Activated CD8-positive, alpha-beta T cell treated with anti-CD3 and anti-CD28 coated beads for 36 hours (primary cell): ENCODE measurements around the gene ANKRD27. TPM values are rescaled to one million over a fixed set of nuclear protein-coding genes. Genes with fewer than 3 reads are reported as not detected.
"Not testable (repeated sequence)": the region's sequence is repeated elsewhere in the genome, so short reads cannot be mapped to it uniquely, and the experiment has no call there.

Experiments
- ATAC-seq: fragments of 200-7000 bp; cut with Tn5 transposase; one replicate; pipeline ENCODE4 v1.10.0; 2021; ENCODE audit warnings: mild to moderate bottlenecking, moderate library complexity
- CTCF ChIA-PET: fragments of 350-600 bp; sonication (Branson Sonifier 250); formaldehyde crosslinking; loops from one replicate; lab custom pipeline; 2021; ENCODE audit warnings: antibody characterized with exemption; lab: Charles Lee
- POLR2A ChIA-PET: fragments of 350-600 bp; sonication (Branson Sonifier 250); formaldehyde crosslinking; loops from one replicate; lab custom pipeline; 2021; ENCODE audit warnings: antibody characterized with exemption; lab: Charles Lee
- DNase-seq: peaks from one replicate; pipeline ENCODE4 v3.0.0-alpha.2; 2020
- H3K27ac Mint-ChIP-seq: one replicate; pipeline ENCODE4 v1.8.0; 2021; ENCODE audit warnings: mild to moderate bottlenecking, mixed read lengths
- H3K27me3 Mint-ChIP-seq: one replicate; pipeline ENCODE4 v1.8.0; 2021; ENCODE audit warnings: mixed read lengths
- H3K36me3 Mint-ChIP-seq: one replicate; pipeline ENCODE4 v1.8.0; 2021; ENCODE audit warnings: low read depth, mixed read lengths
- H3K4me1 Mint-ChIP-seq: one replicate; pipeline ENCODE4 v1.8.0; 2021; ENCODE audit warnings: low read depth, mixed read lengths
- H3K4me3 Mint-ChIP-seq: one replicate; pipeline ENCODE4 v1.8.0; 2021; ENCODE audit warnings: mild to moderate bottlenecking, moderate library complexity, mixed read lengths
- H3K9me3 Mint-ChIP-seq: one replicate; pipeline ENCODE4 v1.8.0; 2021; ENCODE audit warnings: mixed read lengths
- intact Hi-C: fragments of 100-400 bp; cut with micrococcal nuclease; formaldehyde crosslinking; loops from one replicate; pipeline ENCODE4 v1.10.0; 2022
- total RNA-seq, 2 experiments: library from RNA; stranded (reverse); gene quantifications; one replicate each; pipeline ENCODE4 v1.2.3, GENCODE V29; 2021
- TF ChIP-seq, protein P1 (sequence below): fragments of 200-600 bp; IDR thresholded peaks from one replicate; pipeline ENCODE4 v1.8.0; 2022; ENCODE audit warnings: antibody characterized with exemption, mild to moderate bottlenecking

ANKRD27 gene
- total RNA-seq, 2 experiments from 2014 or later: 34.2 to 41.0 TPM

DNA sequence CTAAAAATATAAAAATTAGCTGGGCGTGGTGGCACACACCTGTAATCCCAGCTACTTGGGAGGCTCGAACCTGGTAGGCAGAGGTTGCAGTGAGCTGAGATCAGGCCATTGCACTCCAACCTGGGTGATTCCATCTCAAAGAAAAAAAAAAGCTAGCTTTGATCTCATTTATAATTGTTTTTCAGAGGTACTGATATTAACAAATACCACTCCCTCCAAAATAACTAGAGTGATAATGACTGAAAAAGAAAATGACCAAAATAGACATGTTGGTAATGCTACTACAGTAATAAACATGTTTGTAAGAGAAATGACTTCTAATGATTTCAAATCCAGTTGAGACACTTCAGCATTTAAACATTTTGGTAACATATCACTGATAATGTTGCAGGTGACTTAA is 81.0 kb downstream of the ANKRD27 start:
- H3K27me3 Mint-ChIP-seq: no peaks in the 10 kb centered on the region
- H3K9me3 Mint-ChIP-seq: peaks cover 2% of the 10 kb centered on the region
- intact Hi-C loops: no loop called here
- peaks cover 6% of the 10 kb centered on the region for H3K4me1 Mint-ChIP-seq
- ChIA-PET CTCF (no interaction called here), POLR2A (interaction anchor here (1.1 kb wide), 1 partner anchor 12 kb away, joined by 3 read pairs; no protein-coding TSS in a partner anchor)
- no peak overlapping the region for H3K4me3 Mint-ChIP-seq
- no peak overlapping the region for H3K27ac Mint-ChIP-seq
- H3K36me3 Mint-ChIP-seq: peaks cover 40% of the 10 kb centered on the region
- ATAC-seq: no peak
- no peak for DNase-seq
- TF ChIP-seq, protein P1, sequence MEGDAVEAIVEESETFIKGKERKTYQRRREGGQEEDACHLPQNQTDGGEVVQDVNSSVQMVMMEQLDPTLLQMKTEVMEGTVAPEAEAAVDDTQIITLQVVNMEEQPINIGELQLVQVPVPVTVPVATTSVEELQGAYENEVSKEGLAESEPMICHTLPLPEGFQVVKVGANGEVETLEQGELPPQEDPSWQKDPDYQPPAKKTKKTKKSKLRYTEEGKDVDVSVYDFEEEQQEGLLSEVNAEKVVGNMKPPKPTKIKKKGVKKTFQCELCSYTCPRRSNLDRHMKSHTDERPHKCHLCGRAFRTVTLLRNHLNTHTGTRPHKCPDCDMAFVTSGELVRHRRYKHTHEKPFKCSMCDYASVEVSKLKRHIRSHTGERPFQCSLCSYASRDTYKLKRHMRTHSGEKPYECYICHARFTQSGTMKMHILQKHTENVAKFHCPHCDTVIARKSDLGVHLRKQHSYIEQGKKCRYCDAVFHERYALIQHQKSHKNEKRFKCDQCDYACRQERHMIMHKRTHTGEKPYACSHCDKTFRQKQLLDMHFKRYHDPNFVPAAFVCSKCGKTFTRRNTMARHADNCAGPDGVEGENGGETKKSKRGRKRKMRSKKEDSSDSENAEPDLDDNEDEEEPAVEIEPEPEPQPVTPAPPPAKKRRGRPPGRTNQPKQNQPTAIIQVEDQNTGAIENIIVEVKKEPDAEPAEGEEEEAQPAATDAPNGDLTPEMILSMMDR: no peak

DNA sequence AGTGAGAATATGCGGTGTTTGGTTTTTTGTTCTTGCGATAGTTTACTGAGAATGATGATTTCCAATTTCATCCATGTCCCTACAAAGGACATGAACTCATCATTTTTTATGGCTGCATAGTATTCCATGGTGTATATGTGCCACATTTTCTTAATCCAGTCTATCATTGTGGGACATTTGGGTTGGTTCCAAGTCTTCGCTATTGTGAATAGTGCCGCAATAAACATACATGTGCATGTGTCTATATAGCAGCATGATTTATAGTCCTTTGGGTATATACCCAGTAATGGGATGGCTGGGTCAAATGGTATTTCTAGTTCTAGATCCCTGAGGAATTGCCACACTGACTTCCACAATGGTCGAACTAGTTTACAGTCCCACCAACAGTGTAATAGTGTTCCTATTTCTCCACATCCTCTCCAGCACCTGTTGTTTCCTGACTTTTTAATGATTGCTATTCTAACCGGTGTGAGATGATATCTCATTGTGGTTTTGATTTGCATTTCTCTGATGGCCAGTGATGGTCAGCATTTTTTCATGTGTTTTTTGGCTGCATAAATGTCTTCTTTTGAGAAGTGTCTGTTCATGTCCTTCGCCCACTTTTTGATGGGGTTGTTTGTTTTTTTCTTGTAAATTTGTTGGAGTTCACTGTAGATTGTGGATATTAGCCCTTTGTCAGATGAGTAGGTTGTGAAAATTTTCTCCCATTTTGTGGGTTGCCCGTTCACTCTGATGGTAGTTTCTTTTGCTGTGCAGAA is 87.1 kb downstream of the ANKRD27 start:
- intact Hi-C loops, DNase-seq, CTCF ChIA-PET, H3K27me3 Mint-ChIP-seq, H3K27ac Mint-ChIP-seq, H3K9me3 Mint-ChIP-seq, ATAC-seq, POLR2A ChIA-PET, H3K4me3 Mint-ChIP-seq: not testable (repeated sequence)
- H3K36me3 Mint-ChIP-seq: peaks cover 60% of the 10 kb centered on the region
- H3K4me1 Mint-ChIP-seq: peaks cover 31% of the 10 kb centered on the region

DNA sequence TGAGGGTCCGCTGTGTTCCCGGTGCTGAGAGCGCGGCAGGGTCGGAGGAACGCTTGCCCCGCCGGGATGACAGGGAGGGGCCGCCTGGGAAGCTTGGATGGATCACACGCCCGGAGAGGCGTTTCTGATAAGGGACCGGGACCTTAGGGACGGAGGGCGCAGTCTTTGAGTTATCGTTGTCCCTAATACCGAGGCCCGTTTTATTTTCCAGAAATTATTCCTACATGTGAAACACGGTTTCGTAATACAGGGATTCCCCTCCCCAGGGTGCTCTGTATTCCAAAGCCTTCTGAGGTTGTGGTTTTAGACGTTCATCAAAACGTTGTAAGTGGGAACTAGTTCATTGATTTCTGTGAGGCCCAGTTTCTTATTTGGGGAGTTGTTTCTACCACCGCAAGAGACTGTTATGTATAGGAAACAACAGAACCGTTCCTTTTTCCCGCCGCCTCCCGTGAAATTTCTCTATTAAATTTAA is 93.2 kb downstream of the ANKRD27 start:
- TF ChIP-seq, protein P1: no peak
- Mint-ChIP-seq H3K4me3 (peak overlapping the region; percentile 91), H3K36me3 (peaks cover 39% of the 10 kb centered on the region), H3K4me1 (peaks cover 42% of the 10 kb centered on the region), H3K9me3 (no peaks in the 10 kb centered on the region), H3K27me3 (no peaks in the 10 kb centered on the region), H3K27ac (peak overlapping the region; percentile 84)
- intact Hi-C loops: no loop called here
- POLR2A ChIA-PET: interaction anchor here (1.0 to 1.5 kb wide), 3 partner anchors 15 to 110 kb away, joined by 3 to 4 read pairs (median 3); partner anchors contain the start of gene NUDT19
- CTCF ChIA-PET: no interaction called here
- DNase-seq (no peak), ATAC-seq (no peak)

DNA sequence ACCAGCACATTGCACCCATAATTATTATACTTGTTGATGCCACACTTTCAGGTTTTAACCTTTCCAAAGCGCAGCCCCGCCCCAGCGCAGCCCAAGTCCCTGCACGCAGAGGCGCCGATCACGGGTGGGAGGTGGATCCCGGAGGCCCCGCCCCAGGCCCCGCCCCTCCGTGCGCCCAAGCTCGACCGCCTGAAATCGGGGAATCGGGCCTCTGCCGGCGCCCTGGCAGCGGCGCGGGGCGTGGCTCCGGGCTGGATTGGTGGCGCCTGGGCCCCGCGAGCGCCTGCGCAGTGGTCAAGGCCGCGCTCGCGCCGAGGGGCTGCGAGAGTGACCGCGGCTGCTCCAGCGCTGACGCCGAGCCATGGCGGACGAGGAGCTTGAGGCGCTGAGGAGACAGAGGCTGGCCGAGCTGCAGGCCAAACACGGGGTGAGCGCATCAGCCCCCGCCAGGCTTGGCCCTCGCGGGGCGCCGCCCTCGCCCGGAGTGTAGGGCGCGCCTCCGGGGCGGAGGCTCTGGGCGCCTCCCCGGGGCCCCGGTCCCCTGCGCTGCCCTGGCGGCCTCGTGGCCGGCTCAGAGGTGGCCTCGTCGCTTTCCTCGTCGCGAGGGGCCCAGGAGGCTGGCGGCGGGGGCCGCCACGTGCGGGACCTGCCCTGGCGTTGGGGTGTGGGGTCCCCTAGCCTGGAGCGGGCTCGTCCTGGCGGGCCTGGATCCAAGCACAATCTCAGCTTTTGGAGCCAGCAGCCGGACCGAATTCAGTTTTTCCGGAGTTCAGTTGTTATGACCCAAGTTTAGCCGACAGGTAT is 93.9 kb downstream of the ANKRD27 start, which contains the start of gene PDCD5:
TSS of gene PDCD5 (plus strand) at position 290 of the 804 bp plus-strand sequence. CDS start at position 362, 72 bp downstream.
- H3K27ac Mint-ChIP-seq: peak within 1 kb of the TSS; percentile 88
- no peaks in the 10 kb centered on the region for H3K27me3 Mint-ChIP-seq
- peak; percentile 95 for ATAC-seq
- ChIA-PET CTCF (no interaction called here), POLR2A (interaction anchor here (0.6 to 1.5 kb wide), 6 partner anchors 11 to 110 kb away, joined by 3 to 5 read pairs (median 3); partner anchors contain the start of genes ANKRD27, NUDT19 and RGS9BP)
- DNase-seq: peak; percentile 97
- TF ChIP-seq, protein P1: no peak
- peak within 1 kb of the TSS; percentile 92 for H3K4me3 Mint-ChIP-seq
- H3K9me3 Mint-ChIP-seq: no peaks in the 10 kb centered on the region
- H3K36me3 Mint-ChIP-seq: peaks cover 33% of the 10 kb centered on the region
- peaks cover 35% of the 10 kb centered on the region for H3K4me1 Mint-ChIP-seq
- intact Hi-C loops: no loop called here

DNA sequence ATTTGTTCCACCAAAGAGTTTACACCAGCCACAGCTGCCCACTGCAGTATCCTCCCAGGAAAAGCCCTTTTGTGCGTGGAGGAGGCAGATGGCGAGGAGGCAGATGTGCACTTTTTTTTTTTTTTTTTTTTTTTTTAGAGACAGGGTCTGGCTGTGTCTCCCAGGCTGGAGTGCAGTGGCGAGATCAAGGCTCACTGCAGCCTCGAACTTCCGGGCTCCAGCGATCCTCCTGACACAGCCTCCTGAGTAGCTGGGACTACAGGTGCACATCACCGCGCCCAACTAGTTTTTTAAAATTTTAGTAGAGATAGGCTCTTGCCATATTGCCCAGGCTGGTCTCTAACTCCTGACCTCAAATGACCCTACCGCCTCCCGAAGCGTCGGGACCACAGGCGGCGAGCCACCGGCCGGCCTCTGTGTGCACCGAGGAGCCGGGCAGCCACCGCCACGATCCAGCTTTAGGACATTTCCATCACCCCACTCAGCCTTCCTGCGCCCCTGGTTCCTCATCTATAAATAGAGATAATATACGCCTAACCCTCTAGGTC is 94.6 kb downstream of the ANKRD27 start:
- TF ChIP-seq, protein P1: no peak
- DNase-seq (no peak), ATAC-seq (no peak)
- no peaks in the 10 kb centered on the region for H3K9me3 Mint-ChIP-seq
- H3K27me3 Mint-ChIP-seq: no peaks in the 10 kb centered on the region
- H3K4me3 Mint-ChIP-seq: peak overlapping the region; percentile 92
- intact Hi-C loops: no loop called here
- CTCF ChIA-PET: no interaction called here
- H3K36me3 Mint-ChIP-seq: peaks cover 27% of the 10 kb centered on the region
- peaks cover 29% of the 10 kb centered on the region for H3K4me1 Mint-ChIP-seq
- POLR2A ChIA-PET: interaction anchor here (0.6 to 1.5 kb wide), 7 partner anchors 11 to 111 kb away, joined by 3 to 5 read pairs (median 3); partner anchors contain the start of genes ANKRD27, NUDT19 and RGS9BP
- H3K27ac Mint-ChIP-seq: peak overlapping the region; percentile 88
